ENCODE measurements around the gene ZFP57.

The ZFP57 gene

GRCh38 chr6:29696147-29697125 lies 15.5 kb upstream of the ZFP57 start:
- TF ChIP-seq CTCF (IDR thresholded peaks at IDR 0.05; ENCODE audit: insufficient read depth, low read depth, low read length, missing control alignments), result peak; percentile 53
- peak; percentile 31 for DNase-seq (ENCODE audit: low read depth)
- no peak overlapping the region for H3K4me3 ChIP-seq (ENCODE audit: low read depth, low read length)

- H3K4me3 ChIP-seq (ENCODE audit: low read depth, low read length), result no peak overlapping the region
- TF ChIP-seq CTCF (IDR thresholded peaks at IDR 0.05; ENCODE audit: insufficient read depth, low read depth, low read length, missing control alignments), result no peak
- no peak for DNase-seq (ENCODE audit: low read depth)
Observed at GRCh38 chr6:29694637-29695036, 13.7 kb upstream of the ZFP57 start.

GRCh38 chr6:29685718-29686326 lies 4.9 kb upstream of the ZFP57 start:
- no peak overlapping the region for H3K4me3 ChIP-seq (ENCODE audit: low read depth, low read length)
- no peak for DNase-seq (ENCODE audit: low read depth)
- no peak for TF ChIP-seq CTCF (IDR thresholded peaks at IDR 0.05; ENCODE audit: insufficient read depth, low read depth, low read length, missing control alignments)

- no peak for TF ChIP-seq CTCF (IDR thresholded peaks at IDR 0.05; ENCODE audit: insufficient read depth, low read depth, low read length, missing control alignments)
- DNase-seq (ENCODE audit: low read depth), result no peak
- no peak overlapping the region for H3K4me3 ChIP-seq (ENCODE audit: low read depth, low read length)
Observed at GRCh38 chr6:29681811-29682210, 859 bp upstream of the ZFP57 start.

- TF ChIP-seq CTCF (IDR thresholded peaks at IDR 0.05; ENCODE audit: insufficient read depth, low read depth, low read length, missing control alignments), result no peak
- no peak overlapping the region for H3K4me3 ChIP-seq (ENCODE audit: low read depth, low read length)
- DNase-seq (ENCODE audit: low read depth), result no peak
Observed at GRCh38 chr6:29680416-29680815, 536 bp downstream of the ZFP57 start.

- DNase-seq (ENCODE audit: low read depth), result no peak
- no peak for TF ChIP-seq CTCF (IDR thresholded peaks at IDR 0.05; ENCODE audit: insufficient read depth, low read depth, low read length, missing control alignments)
Observed at GRCh38 chr6:29679962-29680361, 990 bp downstream of the ZFP57 start.

More at GRCh38 chr6:29679962-29680361, 990 bp downstream of the ZFP57 start:
- H3K4me3 ChIP-seq (ENCODE audit: low read depth, low read length), result no peak overlapping the region
